ENCODE measurements around the gene RAP1A.

The RAP1A gene

DNA sequence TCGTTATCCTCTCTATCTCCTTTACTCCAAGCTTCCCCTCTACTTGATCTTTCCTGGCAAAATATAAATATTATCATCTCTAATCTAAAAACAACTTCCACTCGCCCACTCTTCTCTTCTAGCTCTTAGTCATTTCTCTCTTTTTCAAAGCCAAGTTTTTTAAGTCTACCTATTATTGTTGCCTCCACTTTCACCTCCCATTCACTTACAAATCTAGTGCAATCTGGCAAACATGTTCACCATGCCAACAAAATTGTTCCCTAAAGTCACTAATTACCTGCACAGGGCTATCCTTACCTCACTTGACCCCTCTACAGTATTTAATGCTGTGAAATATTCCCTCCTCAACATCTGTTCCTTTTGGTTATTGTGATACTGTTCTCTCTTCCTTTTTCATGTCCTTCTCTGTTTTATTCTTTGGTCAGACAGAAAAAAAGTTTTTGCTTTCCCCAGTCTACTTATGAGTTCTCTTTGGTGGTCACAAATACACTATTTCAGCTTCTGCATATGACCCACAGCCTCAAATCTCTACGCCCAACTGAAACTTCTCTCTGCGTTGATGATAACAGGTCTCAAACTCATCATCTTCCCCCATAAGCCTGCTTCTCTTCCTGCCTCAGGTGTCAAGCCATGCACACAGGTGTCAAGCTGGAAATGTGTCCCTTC is 31.9 kb upstream of the RAP1A start:
- no peak overlapping the region for H4K91ac ChIP-seq (ENCODE audit: low read length)
- no peak overlapping the region for H4K8ac ChIP-seq (ENCODE audit: low read length)
- no peak overlapping the region for H3K4me3 ChIP-seq (ENCODE audit: insufficient read depth in 1 of 2, low read depth in 1 of 2, low read length in 2 of 2)
- H3K36me3 ChIP-seq (ENCODE audit: control insufficient read depth in 1 of 2, insufficient read depth in 2 of 2, low read depth in 1 of 2, low read length in 2 of 2) = no peaks in the 10 kb centered on the region
- no peak overlapping the region for H3K14ac ChIP-seq (ENCODE audit: low read length in 2 of 2)
- no peak overlapping the region for H3K9ac ChIP-seq (ENCODE audit: low read length)
- H3K18ac ChIP-seq (ENCODE audit: low read depth in 1 of 2, low read length in 2 of 2) = no peak overlapping the region
- H3K79me1 ChIP-seq (replicated peaks; ENCODE audit: low read length, poor library complexity, severe bottlenecking) = no peaks in the 10 kb centered on the region
- H3K4me1 ChIP-seq (ENCODE audit: control insufficient read depth, insufficient read depth, low read depth, low read length) = peaks cover 3% of the 10 kb centered on the region
- peaks cover 0 to 2% of the 10 kb centered on the region in 2 experiments for H3K27me3 ChIP-seq (ENCODE audit: control insufficient read depth in 1 of 2, insufficient read depth in 1 of 2, low read length in 2 of 2)
- no peak overlapping the region for H3K4me2 ChIP-seq (ENCODE audit: low read length, poor library complexity, severe bottlenecking)
- no peaks in the 10 kb centered on the region for H3K9me3 ChIP-seq (ENCODE audit: control insufficient read depth, low read length)
- H3K27ac ChIP-seq (ENCODE audit: low read length, poor library complexity, severe bottlenecking) = no peak overlapping the region
- H2BK120ac ChIP-seq (ENCODE audit: low read depth, low read length) = no peak overlapping the region
- no peak overlapping the region for H2BK15ac ChIP-seq (ENCODE audit: low read depth, poor library complexity, severe bottlenecking)
- peak overlapping the region in 1 of 2 experiments; percentile 12 for H2BK12ac ChIP-seq (ENCODE audit: low read length in 2 of 2)
- H2AFZ ChIP-seq (ENCODE audit: low read depth, low read length) = no peak overlapping the region
- no peak overlapping the region for H3K4ac ChIP-seq (ENCODE audit: low read depth in 1 of 2, low read length in 2 of 2)
- DNase-seq = no peak
- H3K23ac ChIP-seq (ENCODE audit: low read length in 2 of 2) = no peak overlapping the region
- no peak overlapping the region for H2AK5ac ChIP-seq (ENCODE audit: low read length, severe bottlenecking)
- no peak overlapping the region for H2BK5ac ChIP-seq (ENCODE audit: low read depth, low read length, poor library complexity, severe bottlenecking)
- 88% methylated on average over 4 of the region's 4 CpGs for WGBS

DNA sequence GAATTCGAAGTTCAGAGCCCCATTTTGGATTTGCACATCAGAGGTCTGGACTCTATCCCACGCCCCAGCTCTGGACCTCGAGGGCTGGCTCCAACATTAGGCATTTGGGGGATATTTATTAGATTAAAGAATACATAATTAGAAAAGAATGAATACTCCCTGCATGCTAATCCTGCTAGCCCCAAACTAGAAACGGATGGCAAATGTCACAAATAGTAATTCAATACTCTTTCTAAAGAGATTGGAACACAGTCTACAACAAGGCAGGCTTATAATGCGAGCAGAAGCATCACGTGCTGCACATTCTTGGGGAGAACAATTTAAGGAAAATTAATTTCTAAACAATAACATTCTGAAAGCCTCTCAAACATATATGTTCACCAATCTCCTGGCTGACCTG is 27.7 kb upstream of the RAP1A start:
- H3K79me1 ChIP-seq (replicated peaks; ENCODE audit: low read length, poor library complexity, severe bottlenecking) = no peaks in the 10 kb centered on the region
- H3K9me3 ChIP-seq (ENCODE audit: control insufficient read depth, low read length) = no peaks in the 10 kb centered on the region
- 90% methylated on average over 4 of the region's 6 CpGs for WGBS
- no peak overlapping the region for H3K27ac ChIP-seq (ENCODE audit: low read length, poor library complexity, severe bottlenecking)
- H3K4ac ChIP-seq (ENCODE audit: low read depth in 1 of 2, low read length in 2 of 2) = no peak overlapping the region
- H2AFZ ChIP-seq (ENCODE audit: low read depth, low read length) = no peak overlapping the region
- no peak overlapping the region for H4K91ac ChIP-seq (ENCODE audit: low read length)
- H3K4me1 ChIP-seq (ENCODE audit: control insufficient read depth, insufficient read depth, low read depth, low read length) = peaks cover 3% of the 10 kb centered on the region
- H3K18ac ChIP-seq (ENCODE audit: low read depth in 1 of 2, low read length in 2 of 2) = peak overlapping the region in 1 of 2 experiments; percentile 65
- H3K4me3 ChIP-seq (ENCODE audit: insufficient read depth in 1 of 2, low read depth in 1 of 2, low read length in 2 of 2) = peak overlapping the region in 1 of 2 experiments; percentile 64
- no peak overlapping the region for H2BK120ac ChIP-seq (ENCODE audit: low read depth, low read length)
- no peak overlapping the region for H3K23ac ChIP-seq (ENCODE audit: low read length in 2 of 2)
- H2AK5ac ChIP-seq (ENCODE audit: low read length, severe bottlenecking) = no peak overlapping the region
- H2BK12ac ChIP-seq (ENCODE audit: low read length in 2 of 2) = peak overlapping the region; percentile 85 to 87
- no peak overlapping the region for H4K8ac ChIP-seq (ENCODE audit: low read length)
- H2BK5ac ChIP-seq (ENCODE audit: low read depth, low read length, poor library complexity, severe bottlenecking) = no peak overlapping the region
- peaks cover 0 to under 1% of the 10 kb centered on the region in 2 experiments for H3K27me3 ChIP-seq (ENCODE audit: control insufficient read depth in 1 of 2, insufficient read depth in 1 of 2, low read length in 2 of 2)
- H2BK15ac ChIP-seq (ENCODE audit: low read depth, poor library complexity, severe bottlenecking) = no peak overlapping the region
- peak overlapping the region; percentile 63 for H3K9ac ChIP-seq (ENCODE audit: low read length)
- no peaks in the 10 kb centered on the region for H3K36me3 ChIP-seq (ENCODE audit: control insufficient read depth in 1 of 2, insufficient read depth in 2 of 2, low read depth in 1 of 2, low read length in 2 of 2)
- DNase-seq = no peak
- H3K14ac ChIP-seq (ENCODE audit: low read length in 2 of 2) = no peak overlapping the region
- H3K4me2 ChIP-seq (ENCODE audit: low read length, poor library complexity, severe bottlenecking) = no peak overlapping the region

DNA sequence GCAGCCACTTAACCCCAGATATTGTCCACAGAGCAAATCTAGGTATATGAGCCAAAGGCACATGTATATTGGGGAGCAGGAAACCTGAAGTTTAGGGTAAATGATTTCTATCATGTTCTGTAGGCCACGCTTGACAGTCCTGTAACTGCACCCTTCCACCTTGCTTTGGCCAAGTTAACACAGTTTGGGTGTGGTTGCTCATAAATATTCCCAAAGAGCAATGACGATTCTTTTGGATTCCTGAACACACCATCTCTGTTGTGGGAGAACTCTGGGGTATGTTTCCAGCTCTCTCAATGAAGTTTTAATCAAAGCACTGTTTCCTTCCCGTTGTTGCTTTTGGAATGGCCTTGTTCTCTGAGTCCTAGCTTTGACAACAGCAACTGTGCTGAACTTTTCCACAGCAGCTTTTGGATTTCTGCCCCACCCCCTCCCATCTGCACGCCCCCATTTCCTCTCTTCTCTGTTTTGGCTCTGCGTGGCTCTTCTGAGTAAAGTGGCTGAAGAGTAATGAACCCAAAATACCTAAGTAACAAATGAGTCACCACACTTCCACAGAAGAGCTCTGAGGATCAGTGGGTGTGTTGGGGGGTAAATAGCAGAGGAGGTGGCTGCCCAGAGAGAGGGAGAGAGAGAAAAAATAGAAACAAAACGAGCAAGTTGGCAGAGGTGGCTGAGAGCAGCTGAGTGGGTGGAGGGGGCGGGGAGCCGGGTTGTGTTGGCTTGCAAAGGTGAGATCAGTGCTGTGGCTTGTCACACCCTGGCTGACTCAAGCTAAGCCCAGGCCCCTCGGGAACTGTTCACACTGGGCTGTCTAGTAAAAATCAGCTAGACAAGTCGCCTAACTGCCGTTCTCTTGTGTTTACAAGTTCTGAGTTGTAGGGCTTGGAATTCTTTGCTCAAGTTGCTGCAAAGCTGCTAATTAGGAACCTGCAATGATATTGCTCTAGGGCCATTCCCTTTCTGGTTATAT is 26.9 kb upstream of the RAP1A start:
- no peak overlapping the region for H3K23ac ChIP-seq (ENCODE audit: low read length in 2 of 2)
- WGBS = 20% methylated on average over 9 of the region's 11 CpGs
- no peaks in the 10 kb centered on the region for H3K79me1 ChIP-seq (replicated peaks; ENCODE audit: low read length, poor library complexity, severe bottlenecking)
- no peak overlapping the region for H2BK5ac ChIP-seq (ENCODE audit: low read depth, low read length, poor library complexity, severe bottlenecking)
- DNase-seq = peak; percentile 78
- peak overlapping the region; percentile 85 to 87 for H2BK12ac ChIP-seq (ENCODE audit: low read length in 2 of 2)
- peak overlapping the region in 1 of 2 experiments; percentile 64 for H3K4me3 ChIP-seq (ENCODE audit: insufficient read depth in 1 of 2, low read depth in 1 of 2, low read length in 2 of 2)
- no peak overlapping the region for H4K8ac ChIP-seq (ENCODE audit: low read length)
- peak overlapping the region; percentile 63 for H3K9ac ChIP-seq (ENCODE audit: low read length)
- H2AK5ac ChIP-seq (ENCODE audit: low read length, severe bottlenecking) = no peak overlapping the region
- H2BK120ac ChIP-seq (ENCODE audit: low read depth, low read length) = no peak overlapping the region
- no peaks in the 10 kb centered on the region for H3K36me3 ChIP-seq (ENCODE audit: control insufficient read depth in 1 of 2, insufficient read depth in 2 of 2, low read depth in 1 of 2, low read length in 2 of 2)
- H3K18ac ChIP-seq (ENCODE audit: low read depth in 1 of 2, low read length in 2 of 2) = peak overlapping the region; percentile 23 to 65
- no peak overlapping the region for H2BK15ac ChIP-seq (ENCODE audit: low read depth, poor library complexity, severe bottlenecking)
- H3K9me3 ChIP-seq (ENCODE audit: control insufficient read depth, low read length) = no peaks in the 10 kb centered on the region
- peaks cover 3% of the 10 kb centered on the region for H3K4me1 ChIP-seq (ENCODE audit: control insufficient read depth, insufficient read depth, low read depth, low read length)
- peak overlapping the region in 1 of 2 experiments; percentile 53 for H3K14ac ChIP-seq (ENCODE audit: low read length in 2 of 2)
- H3K27ac ChIP-seq (ENCODE audit: low read length, poor library complexity, severe bottlenecking) = peak overlapping the region; percentile 31
- H3K4ac ChIP-seq (ENCODE audit: low read depth in 1 of 2, low read length in 2 of 2) = no peak overlapping the region
- H2AFZ ChIP-seq (ENCODE audit: low read depth, low read length) = no peak overlapping the region
- peak overlapping the region; percentile 20 for H3K4me2 ChIP-seq (ENCODE audit: low read length, poor library complexity, severe bottlenecking)
- H3K27me3 ChIP-seq (ENCODE audit: control insufficient read depth in 1 of 2, insufficient read depth in 1 of 2, low read length in 2 of 2) = no peaks in the 10 kb centered on the region
- H4K91ac ChIP-seq (ENCODE audit: low read length) = no peak overlapping the region

All from mesenchymal stem cell (in vitro differentiated cells and primary cell).